HepG2 (cell line): ENCODE measurements around the gene PTPRN. TPM values are rescaled to one million over a fixed set of nuclear protein-coding genes. Genes with fewer than 3 reads are reported as not detected.
A peak's percentile ranks its signal among the peaks of the same experiment; 100 is the strongest.

Experiments used
- CCAR2 ChIP-seq: fragments of 200-400 bp; formaldehyde crosslinking; optimal IDR thresholded peaks from 2 replicates; pipeline ENCODE3; 2018; ENCODE audit warnings: low read depth, mild to moderate bottlenecking, low read length, moderate library complexity
- FOSL2 ChIP-seq: sonication (generic); formaldehyde crosslinking; IDR thresholded peaks from 2 replicates; pipeline ENCODE4 v1.4.0; 2020; ENCODE audit warnings: missing genetic modification reagents
- MNT ChIP-seq: fragments of 450-650 bp; IDR thresholded peaks from 2 replicates; pipeline ENCODE4 v1.6.1; 2016
- PHF21A ChIP-seq: sonication (generic); formaldehyde crosslinking; IDR thresholded peaks from 2 replicates; pipeline ENCODE4 v1.5.0; 2020; ENCODE audit warnings: mild to moderate bottlenecking, missing genetic modification reagents
- ZFYVE20 ChIP-seq: sonication (generic); formaldehyde crosslinking; IDR thresholded peaks from 2 replicates; pipeline ENCODE4 v1.8.0; 2023; ENCODE audit warnings: low read depth, mild to moderate bottlenecking, moderate library complexity, missing genetic modification reagents, borderline replicate concordance
- ZGPAT ChIP-seq: IDR thresholded peaks from 2 replicates; pipeline ENCODE4 v1.6.1; 2016; ENCODE audit warnings: mild to moderate bottlenecking
- ZNF10 ChIP-seq: sonication (generic); formaldehyde crosslinking; IDR thresholded peaks from 2 replicates; pipeline ENCODE4 v1.4.0; 2020; ENCODE audit warnings: mild to moderate bottlenecking, low read depth, missing genetic modification reagents, borderline replicate concordance
- ZNF296 ChIP-seq: sonication (generic); formaldehyde crosslinking; conservative IDR thresholded peaks from 2 replicates; pipeline ENCODE4 v1.5.0; 2020; ENCODE audit warnings: mild to moderate bottlenecking, missing genetic modification reagents
- ZNF432 ChIP-seq: sonication (generic); formaldehyde crosslinking; IDR thresholded peaks from 2 replicates; pipeline ENCODE4 v1.5.0; 2020; ENCODE audit warnings: missing genetic modification reagents, mild to moderate bottlenecking, borderline replicate concordance
- ZNF563 ChIP-seq: sonication (generic); formaldehyde crosslinking; IDR thresholded peaks from 2 replicates; pipeline ENCODE4 v1.8.0; 2022; ENCODE audit warnings: mild to moderate bottlenecking, moderate library complexity, missing genetic modification reagents
- ZNF709 ChIP-seq: sonication (generic); formaldehyde crosslinking; IDR thresholded peaks from 2 replicates; pipeline ENCODE4 v1.5.0; 2020; ENCODE audit warnings: mild to moderate bottlenecking, missing genetic modification reagents
- polyA plus RNA-seq, 8 experiments: library from polyadenylated mRNA; depleted of rRNA in 3 of 8; stranded (reverse) in 7 of 8; unstranded in 1 of 8; fragments of >200 nt; fragmentation: Illumina TruSeq in 4 of 8; extraction: Trizol in 4 of 8; gene quantifications; 2 replicates each; pipeline versions ENCODE4 v1.2.1 to v1.2.3, GENCODE V29; 2011 to 2016; ENCODE audit warnings: low read depth in 4 of 8, missing spikeins in 1 of 8, mixed read lengths in 1 of 8; ENCODE audit not compliant: insufficient read depth in 1 of 8
- total RNA-seq, 5 experiments: library from RNA; depleted of rRNA; stranded (reverse); fragments of >200 nt; fragmentation: Illumina TruSeq; extraction: Trizol; gene quantifications; 2 replicates each; pipeline ENCODE4 v1.2.3, GENCODE V29; 2016; ENCODE audit warnings: low read depth in 1 of 5
- TF ChIP-seq, protein P1 (sequence below): IDR thresholded peaks from 2 replicates; pipeline ENCODE4 v1.6.1; 2012; ENCODE audit warnings: inconsistent platforms
- TF ChIP-seq, protein P2 (sequence below): sonication (generic); formaldehyde crosslinking; IDR thresholded peaks from one replicate; pipeline ENCODE4 v1.5.1; 2020; ENCODE audit warnings: mild to moderate bottlenecking, missing genetic modification reagents; ENCODE audit errors: not compliant biosample characterization
- TF ChIP-seq, protein P3 (sequence below): sonication (generic); formaldehyde crosslinking; IDR thresholded peaks from 2 replicates; pipeline ENCODE4 v1.4.0; 2020; ENCODE audit warnings: mild to moderate bottlenecking, missing genetic modification reagents
- TF ChIP-seq, protein P4 (sequence below): sonication (generic); formaldehyde crosslinking; IDR thresholded peaks from 2 replicates; pipeline ENCODE4 v1.4.0; 2020; ENCODE audit warnings: missing genetic modification reagents

The PTPRN gene
- total and polyA plus RNA-seq, 2 of the 13 experiments (the other 11 are each of a cell fraction or from before 2014, with no cell fraction given): 0.26 TPM; not detected in 1

DNA sequence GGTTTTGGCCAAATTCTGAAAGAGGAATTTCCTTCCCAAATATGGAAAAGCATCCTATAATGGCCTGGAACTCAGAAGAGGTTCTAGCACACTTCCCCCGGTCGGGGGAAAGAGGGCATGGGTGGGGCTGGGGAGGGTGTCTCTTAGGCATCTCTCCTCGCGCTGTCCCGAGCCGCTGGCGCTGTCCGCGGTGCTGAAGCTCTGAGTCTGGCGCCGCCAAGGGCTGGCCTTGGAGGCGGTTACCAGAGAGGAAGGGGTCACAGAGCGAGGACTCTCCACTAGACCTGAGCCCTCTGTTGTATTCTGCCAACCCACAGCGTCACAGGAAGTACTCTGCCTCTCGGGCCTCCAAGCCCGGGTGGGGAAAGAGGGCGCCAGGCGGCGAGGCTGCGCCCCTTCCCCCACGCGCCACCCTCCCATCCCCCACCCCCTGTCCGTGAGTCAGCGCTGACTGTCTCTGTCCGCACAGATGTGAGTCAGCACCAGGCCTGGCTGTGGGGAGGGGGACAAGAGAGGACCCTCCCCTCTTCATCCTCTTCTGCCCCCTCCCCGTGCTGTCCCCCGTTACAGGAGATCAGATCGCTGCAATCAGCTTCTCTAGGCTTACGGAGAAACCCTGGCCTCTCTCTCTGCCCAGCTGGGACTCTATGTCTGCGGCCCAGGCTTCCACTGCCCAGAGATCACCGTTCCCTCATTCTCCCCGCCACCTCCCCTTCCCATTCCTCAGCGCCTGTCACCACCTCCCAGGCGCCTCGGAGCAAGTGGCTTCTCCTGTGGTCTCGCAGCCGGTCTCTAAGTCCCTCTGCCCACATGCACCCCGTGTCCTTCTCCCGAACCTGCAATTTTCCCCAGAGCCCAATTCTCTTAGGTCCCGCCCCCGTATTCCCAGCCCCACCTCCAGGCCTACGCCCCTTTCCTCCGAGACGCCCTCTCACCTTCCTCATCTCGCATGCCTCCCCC lies 779 bp downstream of the PTPRN start (continued):
- TF ChIP-seq, protein P1, sequence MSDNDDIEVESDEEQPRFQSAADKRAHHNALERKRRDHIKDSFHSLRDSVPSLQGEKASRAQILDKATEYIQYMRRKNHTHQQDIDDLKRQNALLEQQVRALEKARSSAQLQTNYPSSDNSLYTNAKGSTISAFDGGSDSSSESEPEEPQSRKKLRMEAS: no peak
- TF ChIP-seq CCAR2 (no peak), PHF21A (CRISPR knock-in tag) (no peak), ZFYVE20 (CRISPR knock-in tag) (peak; percentile 88), MNT (no peak), FOSL2 (peak; percentile 79), ZNF432 (CRISPR knock-in tag) (no peak), ZNF709 (peak; percentile 95), ZGPAT (CRISPR knock-in tag) (peak; percentile 72; the same call in 1 of the 2 replicates), ZNF563 (CRISPR knock-in tag) (peak; percentile 93), ZNF10 (no peak), ZNF296 (peak; percentile 87)
- TF ChIP-seq, protein P2, sequence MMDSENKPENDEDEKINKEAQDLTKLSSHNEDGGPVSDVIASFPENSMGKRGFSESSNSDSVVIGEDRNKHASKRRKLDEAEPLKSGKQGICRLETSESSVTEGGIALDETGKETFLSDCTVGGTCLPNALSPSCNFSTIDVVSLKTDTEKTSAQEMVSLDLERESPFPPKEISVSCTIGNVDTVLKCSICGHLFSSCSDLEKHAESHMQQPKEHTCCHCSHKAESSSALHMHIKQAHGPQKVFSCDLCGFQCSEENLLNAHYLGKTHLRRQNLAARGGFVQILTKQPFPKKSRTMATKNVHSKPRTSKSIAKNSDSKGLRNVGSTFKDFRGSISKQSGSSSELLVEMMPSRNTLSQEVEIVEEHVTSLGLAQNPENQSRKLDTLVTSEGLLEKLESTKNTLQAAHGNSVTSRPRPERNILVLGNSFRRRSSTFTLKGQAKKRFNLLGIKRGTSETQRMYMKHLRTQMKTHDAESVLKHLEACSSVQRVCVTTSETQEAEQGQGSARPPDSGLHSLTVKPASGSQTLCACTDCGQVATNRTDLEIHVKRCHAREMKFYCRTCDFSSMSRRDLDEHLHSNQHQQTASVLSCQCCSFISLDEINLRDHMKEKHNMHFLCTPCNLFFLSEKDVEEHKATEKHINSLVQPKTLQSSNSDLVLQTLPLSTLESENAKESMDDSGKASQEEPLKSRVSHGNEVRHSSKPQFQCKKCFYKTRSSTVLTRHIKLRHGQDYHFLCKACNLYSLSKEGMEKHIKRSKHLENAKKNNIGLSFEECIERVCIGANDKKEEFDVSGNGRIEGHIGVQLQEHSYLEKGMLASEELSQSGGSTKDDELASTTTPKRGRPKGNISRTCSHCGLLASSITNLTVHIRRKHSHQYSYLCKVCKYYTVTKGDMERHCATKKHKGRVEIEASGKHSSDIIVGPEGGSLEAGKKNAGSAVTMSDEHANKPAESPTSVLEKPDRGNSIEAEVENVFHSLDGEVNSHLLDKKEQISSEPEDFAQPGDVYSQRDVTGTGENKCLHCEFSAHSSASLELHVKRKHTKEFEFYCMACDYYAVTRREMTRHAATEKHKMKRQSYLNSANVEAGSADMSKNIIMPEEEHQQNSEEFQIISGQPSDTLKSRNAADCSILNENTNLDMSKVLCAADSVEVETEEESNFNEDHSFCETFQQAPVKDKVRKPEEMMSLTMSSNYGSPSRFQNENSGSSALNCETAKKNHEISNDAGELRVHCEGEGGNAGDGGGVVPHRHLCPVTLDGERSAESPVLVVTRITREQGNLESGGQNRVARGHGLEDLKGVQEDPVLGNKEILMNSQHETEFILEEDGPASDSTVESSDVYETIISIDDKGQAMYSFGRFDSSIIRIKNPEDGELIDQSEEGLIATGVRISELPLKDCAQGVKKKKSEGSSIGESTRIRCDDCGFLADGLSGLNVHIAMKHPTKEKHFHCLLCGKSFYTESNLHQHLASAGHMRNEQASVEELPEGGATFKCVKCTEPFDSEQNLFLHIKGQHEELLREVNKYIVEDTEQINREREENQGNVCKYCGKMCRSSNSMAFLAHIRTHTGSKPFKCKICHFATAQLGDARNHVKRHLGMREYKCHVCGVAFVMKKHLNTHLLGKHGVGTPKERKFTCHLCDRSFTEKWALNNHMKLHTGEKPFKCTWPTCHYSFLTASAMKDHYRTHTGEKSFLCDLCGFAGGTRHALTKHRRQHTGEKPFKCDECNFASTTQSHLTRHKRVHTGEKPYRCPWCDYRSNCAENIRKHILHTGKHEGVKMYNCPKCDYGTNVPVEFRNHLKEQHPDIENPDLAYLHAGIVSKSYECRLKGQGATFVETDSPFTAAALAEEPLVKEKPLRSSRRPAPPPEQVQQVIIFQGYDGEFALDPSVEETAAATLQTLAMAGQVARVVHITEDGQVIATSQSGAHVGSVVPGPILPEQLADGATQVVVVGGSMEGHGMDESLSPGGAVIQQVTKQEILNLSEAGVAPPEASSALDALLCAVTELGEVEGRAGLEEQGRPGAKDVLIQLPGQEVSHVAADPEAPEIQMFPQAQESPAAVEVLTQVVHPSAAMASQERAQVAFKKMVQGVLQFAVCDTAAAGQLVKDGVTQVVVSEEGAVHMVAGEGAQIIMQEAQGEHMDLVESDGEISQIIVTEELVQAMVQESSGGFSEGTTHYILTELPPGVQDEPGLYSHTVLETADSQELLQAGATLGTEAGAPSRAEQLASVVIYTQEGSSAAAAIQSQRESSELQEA (CRISPR knock-in tag): no peak
- TF ChIP-seq, protein P3, sequence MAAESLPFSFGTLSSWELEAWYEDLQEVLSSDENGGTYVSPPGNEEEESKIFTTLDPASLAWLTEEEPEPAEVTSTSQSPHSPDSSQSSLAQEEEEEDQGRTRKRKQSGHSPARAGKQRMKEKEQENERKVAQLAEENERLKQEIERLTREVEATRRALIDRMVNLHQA: no peak
- TF ChIP-seq, protein P4, sequence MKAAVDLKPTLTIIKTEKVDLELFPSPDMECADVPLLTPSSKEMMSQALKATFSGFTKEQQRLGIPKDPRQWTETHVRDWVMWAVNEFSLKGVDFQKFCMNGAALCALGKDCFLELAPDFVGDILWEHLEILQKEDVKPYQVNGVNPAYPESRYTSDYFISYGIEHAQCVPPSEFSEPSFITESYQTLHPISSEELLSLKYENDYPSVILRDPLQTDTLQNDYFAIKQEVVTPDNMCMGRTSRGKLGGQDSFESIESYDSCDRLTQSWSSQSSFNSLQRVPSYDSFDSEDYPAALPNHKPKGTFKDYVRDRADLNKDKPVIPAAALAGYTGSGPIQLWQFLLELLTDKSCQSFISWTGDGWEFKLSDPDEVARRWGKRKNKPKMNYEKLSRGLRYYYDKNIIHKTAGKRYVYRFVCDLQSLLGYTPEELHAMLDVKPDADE (CRISPR knock-in tag): peak; percentile 98
